B cell (primary cell): Measurements from ENCODE around the gene FAM153A. TPM values are rescaled to one million over a fixed set of nuclear protein-coding genes. Genes with fewer than 3 reads are reported as not detected.
"Not testable (repeated sequence)": the region's sequence is repeated elsewhere in the genome, so short reads cannot be mapped to it uniquely, and the experiment has no call there.

ENCODE experiments used
- ATAC-seq: fragments of 200-7000 bp; cut with Tn5 transposase; one replicate; pipeline ENCODE4 v1.10.0; 2021; ENCODE audit warnings: low read depth, mild to moderate bottlenecking, moderate number of reproducible peaks, moderate library complexity
- CTCF ChIA-PET: fragments of 350-600 bp; sonication (Branson Sonifier 250); formaldehyde crosslinking; loops from one replicate; lab custom pipeline; 2021; ENCODE audit warnings: antibody characterized with exemption, inconsistent platforms; lab: Charles Lee
- POLR2A ChIA-PET: fragments of 350-600 bp; sonication (Branson Sonifier 250); formaldehyde crosslinking; loops from one replicate; lab custom pipeline; 2021; ENCODE audit warnings: antibody characterized with exemption; lab: Charles Lee
- DNase-seq: peaks from one replicate; pipeline ENCODE4 v3.0.0; 2013
- H2AFZ ChIP-seq: 2 replicates; pipeline ENCODE4 v1.6.1; 2012; ENCODE audit warnings: mild to moderate bottlenecking, low read depth, low read length; ENCODE audit not compliant: insufficient read depth, poor library complexity, severe bottlenecking
- H3K27ac ChIP-seq, 2 donors: 1 replicate in 1 of 2; 2 replicates in 1 of 2; pipeline ENCODE4 v1.5.1; 2012 to 2013; ENCODE audit warnings: low read length in 2 of 2, mild to moderate bottlenecking in 2 of 2, moderate library complexity in 1 of 2
- H3K27me3 ChIP-seq, 4 experiments: fragments of 200-600 bp in 1 of 4; sonication (generic) in 1 of 4; replicated peaks in 1 of 4; 1 replicate in 2 of 4; 2 replicates in 2 of 4; pipeline versions ENCODE4 v1.6.1 to v1.7.0; 2013 to 2016; ENCODE audit warnings: low read length in 3 of 4, mild to moderate bottlenecking in 2 of 4, mixed read lengths in 1 of 4, moderate library complexity in 1 of 4; ENCODE audit not compliant: insufficient read depth in 4 of 4, control insufficient read depth in 3 of 4; ENCODE audit errors: control extremely low read depth in 1 of 4
- H3K36me3 ChIP-seq, 2 experiments: replicated peaks in 1 of 2; 1 replicate in 1 of 2; 2 replicates in 1 of 2; pipeline versions ENCODE4 v1.6.1 to v1.7.1; 2013; ENCODE audit warnings: low read length in 1 of 2; ENCODE audit not compliant: insufficient read depth in 2 of 2, control insufficient read depth in 1 of 2; ENCODE audit errors: control extremely low read depth in 1 of 2, extremely low read depth in 1 of 2
- H3K4me1 ChIP-seq, 2 donors: fragments of 200-600 bp in 1 of 2; sonication (generic) in 1 of 2; 1 replicate in 1 of 2; 2 replicates in 1 of 2; pipeline versions ENCODE4 v1.5.1 to v1.6.1; 2013 to 2017; ENCODE audit warnings: low read length in 2 of 2; ENCODE audit not compliant: control insufficient read depth in 2 of 2, insufficient read depth in 2 of 2
- H3K4me2 ChIP-seq: replicated peaks from 2 replicates; pipeline ENCODE3; 2012; ENCODE audit warnings: mild to moderate bottlenecking, low read depth, low read length; ENCODE audit not compliant: poor library complexity, severe bottlenecking
- H3K4me3 ChIP-seq, 5 experiments: fragments of 200-600 bp in 1 of 5; sonication (generic) in 1 of 5; 1 replicate in 3 of 5; 2 replicates in 2 of 5; pipeline versions ENCODE4 v1.5.1 to v1.7.0; 2011 to 2016; ENCODE audit warnings: low read length in 4 of 5, mild to moderate bottlenecking in 4 of 5, low read depth in 2 of 5, control low read depth in 1 of 5, moderate library complexity in 1 of 5; ENCODE audit not compliant: insufficient read depth in 1 of 5; ENCODE audit errors: control extremely low read depth in 1 of 5, extremely low read depth in 1 of 5
- H3K79me2 ChIP-seq: fragments of 200-600 bp; sonication (generic); one replicate; pipeline ENCODE4 v1.6.0; 2016; ENCODE audit warnings: low read length; ENCODE audit not compliant: control insufficient read depth, insufficient read depth
- H3K9ac ChIP-seq: fragments of 200-600 bp; sonication (generic); 2 replicates; pipeline ENCODE4 v1.6.1; 2017; ENCODE audit warnings: mild to moderate bottlenecking, low read length, moderate library complexity
- H3K9me3 ChIP-seq, 3 donors: one replicate each; pipeline versions ENCODE4 v1.6.1 to v1.7.1; 2013; ENCODE audit warnings: low read length in 2 of 3; ENCODE audit not compliant: control insufficient read depth in 2 of 3, insufficient read depth in 1 of 3; ENCODE audit errors: control extremely low read depth in 1 of 3
- H4K20me1 ChIP-seq: 2 replicates; pipeline ENCODE4 v1.6.0; 2012; ENCODE audit warnings: mild to moderate bottlenecking, low read length; ENCODE audit not compliant: insufficient read depth, control insufficient read depth, poor library complexity, severe bottlenecking
- H3K27ac Mint-ChIP-seq: one replicate; pipeline ENCODE4 v1.8.0; 2021; ENCODE audit warnings: mixed read lengths
- H3K27me3 Mint-ChIP-seq: one replicate; pipeline ENCODE4 v1.8.0; 2021; ENCODE audit warnings: mixed read lengths
- H3K4me1 Mint-ChIP-seq: one replicate; pipeline ENCODE4 v1.8.0; 2021; ENCODE audit warnings: mixed read lengths
- H3K4me3 Mint-ChIP-seq: one replicate; pipeline ENCODE4 v1.8.0; 2021; ENCODE audit warnings: mixed read lengths
- H3K9me3 Mint-ChIP-seq: one replicate; pipeline ENCODE4 v1.8.0; 2022; ENCODE audit warnings: mixed read lengths; ENCODE audit not compliant: insufficient read depth
- WGBS: methylation state at CpG from one replicate; pipeline ENCODE4 v1.1.5; 2013; ENCODE audit warnings: missing lambda C conversion rate; ENCODE audit not compliant: insufficient coverage; 5-methylcytosine and 5-hydroxymethylcytosine counted together
- intact Hi-C: fragments of 100-400 bp; cut with micrococcal nuclease; formaldehyde crosslinking; loops from one replicate; pipeline ENCODE4 v1.10.0; 2022
- polyA plus RNA-seq: library from polyadenylated mRNA; depleted of rRNA; stranded (reverse); fragments of >200 nt; gene quantifications from 2 replicates; pipeline ENCODE4 v1.2.3, GENCODE V29; 2012
- total RNA-seq, 2 donors: library from RNA; stranded (reverse); fragments of 120-200 nt in 1 of 2; gene quantifications; 1 replicate in 1 of 2; 2 replicates in 1 of 2; pipeline versions ENCODE4 v1.2.3 to v1.2.4, GENCODE V29; 2013 to 2022

Gene FAM153A
- total and polyA plus RNA-seq, 2 donors (not counting 1 experiment from before 2014, with no cell fraction given): 0.17 to 1.5 TPM

GRCh38 chr5:177719989-177720388, 62.7 kb downstream of the FAM153A start:
- H3K27ac ChIP-seq, ATAC-seq, H3K9me3 Mint-ChIP-seq: not testable (repeated sequence)

DNA sequence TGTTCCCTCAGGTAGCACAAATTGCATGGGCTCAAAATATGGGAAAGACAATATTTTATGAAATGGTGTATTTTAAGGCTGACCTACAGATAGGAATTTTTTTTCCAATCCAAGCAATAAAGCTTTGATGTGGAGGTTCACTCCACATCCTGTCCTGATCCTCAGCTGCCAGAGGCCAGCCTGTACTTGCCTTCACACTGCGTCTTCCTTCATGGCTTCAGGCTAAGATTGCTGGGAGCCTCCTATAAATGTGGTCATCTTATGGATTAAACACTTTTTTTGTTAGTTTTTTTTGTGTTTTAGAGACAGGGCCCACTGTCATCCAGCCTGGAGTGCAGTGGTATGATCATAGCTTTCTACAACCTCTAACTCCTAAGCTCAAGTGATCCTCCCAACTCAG, 67.3 kb downstream of the FAM153A start:
- H3K9me3 ChIP-seq, H3K9me3 Mint-ChIP-seq, ATAC-seq, DNase-seq, H3K27me3 Mint-ChIP-seq, H3K4me1 Mint-ChIP-seq, H3K36me3 ChIP-seq, H3K27ac ChIP-seq, CTCF ChIA-PET, H3K4me1 ChIP-seq, H3K4me3 Mint-ChIP-seq, intact Hi-C loops, H3K9ac ChIP-seq, H2AFZ ChIP-seq, H4K20me1 ChIP-seq, H3K4me3 ChIP-seq, H3K27ac Mint-ChIP-seq, H3K27me3 ChIP-seq, H3K4me2 ChIP-seq, H3K79me2 ChIP-seq, POLR2A ChIA-PET: not testable (repeated sequence)
- no CpG with 5 or more reads among the region's 1 CpG for WGBS

More at GRCh38 chr5:177719989-177720388, 62.7 kb downstream of the FAM153A start:
- H3K4me1 Mint-ChIP-seq, H3K4me3 ChIP-seq, H3K9ac ChIP-seq, H3K36me3 ChIP-seq, H3K4me2 ChIP-seq, H3K27me3 ChIP-seq, DNase-seq, H3K4me3 Mint-ChIP-seq, H3K27ac Mint-ChIP-seq, CTCF ChIA-PET, intact Hi-C loops, H3K9me3 ChIP-seq, H4K20me1 ChIP-seq, H3K4me1 ChIP-seq, H2AFZ ChIP-seq, H3K27me3 Mint-ChIP-seq, H3K79me2 ChIP-seq, POLR2A ChIA-PET: not testable (repeated sequence)
- WGBS: no CpG with 5 or more reads among the region's 8 CpGs

DNA sequence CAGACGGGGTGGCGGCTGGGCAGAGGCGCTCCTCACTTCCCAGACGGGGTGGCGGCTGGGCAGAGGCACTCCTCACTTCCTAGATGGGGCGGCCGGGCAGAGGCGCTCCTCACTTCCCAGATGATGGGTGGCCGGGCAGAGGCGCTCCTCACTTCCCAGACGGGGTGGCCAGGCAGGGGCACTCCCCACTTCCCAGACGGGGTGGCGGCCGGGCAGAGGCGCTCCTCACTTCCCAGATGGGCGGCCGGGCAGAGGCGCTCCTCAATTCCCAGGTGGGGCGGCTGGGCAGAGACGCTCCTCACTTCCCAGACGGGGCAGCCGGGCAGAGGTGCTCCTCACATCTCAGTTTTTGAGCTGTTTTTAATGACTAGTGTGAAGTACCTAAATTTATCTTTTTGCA, 86.6 kb downstream of the FAM153A start:
- H3K79me2 ChIP-seq, H3K9me3 ChIP-seq, H3K27me3 Mint-ChIP-seq, H3K27me3 ChIP-seq, H3K4me1 ChIP-seq, POLR2A ChIA-PET, H3K9ac ChIP-seq, H3K27ac Mint-ChIP-seq, H4K20me1 ChIP-seq, H3K9me3 Mint-ChIP-seq, H2AFZ ChIP-seq, DNase-seq, H3K4me3 Mint-ChIP-seq, ATAC-seq, H3K36me3 ChIP-seq, H3K27ac ChIP-seq, H3K4me1 Mint-ChIP-seq, H3K4me3 ChIP-seq, intact Hi-C loops, H3K4me2 ChIP-seq: not testable (repeated sequence)
- WGBS: 96% methylated on average over 11 of the region's 22 CpGs
- CTCF ChIA-PET: interaction anchor here (0.6 kb wide), 1 partner anchor 726 kb away, joined by 3 read pairs; no protein-coding TSS in a partner anchor

DNA sequence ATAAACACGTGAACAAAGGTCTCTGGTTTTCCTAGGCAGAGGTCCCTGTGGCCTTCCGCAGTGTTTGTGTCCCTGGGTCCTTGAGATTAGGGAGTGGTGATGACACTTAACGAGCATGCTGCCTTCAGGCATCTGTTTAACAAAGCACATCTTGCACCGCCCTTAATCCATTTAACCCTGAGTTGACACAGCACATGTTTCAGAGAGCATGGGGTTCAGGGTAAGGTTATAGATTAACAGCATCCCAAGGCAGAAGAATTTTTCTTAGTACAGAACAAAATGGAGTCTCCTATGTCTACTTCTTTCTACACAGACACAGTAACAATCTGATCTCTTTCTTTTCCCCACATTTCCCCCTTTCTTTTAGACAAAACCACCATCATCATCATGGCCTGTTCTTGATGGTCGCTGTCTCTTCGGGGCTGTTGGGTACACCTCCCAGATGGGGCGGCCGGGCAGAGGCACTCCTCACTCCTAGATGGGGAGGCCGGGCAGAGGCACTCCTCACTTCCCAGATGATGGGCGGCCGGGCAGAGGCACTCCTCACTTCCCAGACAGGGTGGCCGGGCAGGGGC, 87.3 kb downstream of the FAM153A start:
- POLR2A ChIA-PET, ATAC-seq, H3K4me3 ChIP-seq, H3K4me1 ChIP-seq, CTCF ChIA-PET, H3K27me3 ChIP-seq, H3K36me3 ChIP-seq, H3K4me2 ChIP-seq, H3K27me3 Mint-ChIP-seq, H2AFZ ChIP-seq, H3K27ac Mint-ChIP-seq, H3K9me3 Mint-ChIP-seq, DNase-seq, H3K4me1 Mint-ChIP-seq, H3K27ac ChIP-seq, H3K9ac ChIP-seq, H3K79me2 ChIP-seq, H4K20me1 ChIP-seq, H3K4me3 Mint-ChIP-seq, intact Hi-C loops, H3K9me3 ChIP-seq: not testable (repeated sequence)
- WGBS: 93% methylated on average over 8 of the region's 12 CpGs
